ENCODE results near the gene AKT2. TPM values are rescaled to one million over a fixed set of nuclear protein-coding genes. Genes with fewer than 3 reads are reported as not detected.

AKT2 gene
- total RNA-seq, 1 experiment from 2014 or later, result 141 TPM

DNA sequence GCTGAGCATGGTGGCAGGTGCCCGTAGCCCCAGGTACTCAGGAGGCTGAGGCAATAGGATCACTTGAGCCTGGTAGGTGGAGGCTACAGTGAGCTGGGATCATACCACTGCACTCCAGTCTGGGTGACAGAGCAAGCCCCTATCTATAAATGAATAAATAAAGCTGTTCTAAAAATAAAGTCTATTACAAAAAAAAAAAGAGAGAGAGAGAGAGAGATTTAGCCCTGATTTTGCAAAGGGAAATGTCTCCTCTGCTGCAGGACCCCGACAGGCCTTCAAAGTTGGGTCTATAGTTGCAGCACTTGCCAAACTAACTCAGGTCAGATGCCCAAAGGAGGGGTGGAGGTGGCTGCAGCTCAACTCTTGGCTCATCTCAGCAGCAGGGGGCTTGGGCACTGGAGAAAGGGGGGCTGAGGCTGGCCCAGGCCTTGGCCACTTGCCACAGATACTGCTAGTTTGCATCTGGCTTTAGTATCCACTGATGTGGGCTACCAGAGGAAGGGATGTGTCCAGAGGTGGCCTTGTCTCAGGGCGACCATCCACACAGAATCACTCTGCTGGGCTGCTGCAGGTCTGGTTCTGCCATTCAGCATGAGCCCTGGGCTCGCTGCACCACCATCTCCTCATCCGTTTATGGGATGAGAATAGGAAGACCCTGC lies 30.8 kb upstream of the AKT2 start:
- Histone ChIP-seq H3K4me2 (ENCODE audit: low read length) (no peak overlapping the region), H3K36me3 (ENCODE audit: control insufficient read depth in 1 of 2, insufficient read depth in 2 of 2, low read length in 2 of 2) (peaks cover 0 to 5% of the 10 kb centered on the region in 2 experiments; a peak in 2 of 4 replicates), H3K79me2 (ENCODE audit: insufficient read depth, low read length) (no peaks in the 10 kb centered on the region), H3K27me3 (ENCODE audit: insufficient read depth, low read length) (no peaks in the 10 kb centered on the region), H2AFZ (ENCODE audit: low read depth, low read length, poor library complexity, severe bottlenecking) (no peak overlapping the region), H3K9me3 (ENCODE audit: control insufficient read depth in 1 of 2, insufficient read depth in 1 of 2, low read depth in 1 of 2, low read length in 2 of 2) (no peaks in the 10 kb centered on the region), H3K27ac (ENCODE audit: low read depth, low read length) (no peak overlapping the region), H3K9ac (ENCODE audit: low read length) (no peak overlapping the region), H4K20me1 (ENCODE audit: insufficient read depth) (no peaks in the 10 kb centered on the region), H3K4me3 (replicated peaks in 1 of 2; ENCODE audit: low read depth in 1 of 2, low read length in 2 of 2) (no peak overlapping the region), H3K9me2 (ENCODE audit: insufficient read depth) (no peaks in the 10 kb centered on the region), H3K4me1 (ENCODE audit: control insufficient read depth in 1 of 2, insufficient read depth in 2 of 2, low read length in 2 of 2) (no peaks in the 10 kb centered on the region)
- intact Hi-C loops (cut with micrococcal nuclease), result no loop called here
- no TSS peak for BruUV-seq (replicated peaks)
- POLR2A ChIA-PET, result no interaction called here
- RAD21 ChIA-PET (ENCODE audit: low non-redundant PET in 1 of 2, low total read pairs in 2 of 2, uncharacterized antibody in 2 of 2, unreplicated experiment in 2 of 2), result no interaction called here
- CTCF ChIA-PET, result interaction anchor here (1.1 kb wide), 1 partner anchor 11 kb away, joined by 4 read pairs; no protein-coding TSS in a partner anchor
- no peak for ATAC-seq
- TF ChIP-seq POLR2AphosphoS5 (IDR thresholded peaks at IDR 0.05; ENCODE audit: low read depth, low read length) (no peak), ZFX (IDR thresholded peaks at IDR 0.05) (no peak), CBX3 (IDR thresholded peaks at IDR 0.05; ENCODE audit: low read depth) (no peak), YY1 (IDR thresholded peaks at IDR 0.05; ENCODE audit: extremely low read depth, insufficient replicate concordance, low read depth, low read length) (no peak), SIN3A (IDR thresholded peaks at IDR 0.05; ENCODE audit: low read depth) (no peak), SP1 (IDR thresholded peaks at IDR 0.05; ENCODE audit: low read depth) (no peak)
- TF ChIP-seq, protein P1, sequence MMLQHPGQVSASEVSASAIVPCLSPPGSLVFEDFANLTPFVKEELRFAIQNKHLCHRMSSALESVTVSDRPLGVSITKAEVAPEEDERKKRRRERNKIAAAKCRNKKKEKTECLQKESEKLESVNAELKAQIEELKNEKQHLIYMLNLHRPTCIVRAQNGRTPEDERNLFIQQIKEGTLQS (IDR thresholded peaks at IDR 0.05), result no peak
- no peak for DNase-seq (ENCODE audit: low read depth, low spot score)

DNA sequence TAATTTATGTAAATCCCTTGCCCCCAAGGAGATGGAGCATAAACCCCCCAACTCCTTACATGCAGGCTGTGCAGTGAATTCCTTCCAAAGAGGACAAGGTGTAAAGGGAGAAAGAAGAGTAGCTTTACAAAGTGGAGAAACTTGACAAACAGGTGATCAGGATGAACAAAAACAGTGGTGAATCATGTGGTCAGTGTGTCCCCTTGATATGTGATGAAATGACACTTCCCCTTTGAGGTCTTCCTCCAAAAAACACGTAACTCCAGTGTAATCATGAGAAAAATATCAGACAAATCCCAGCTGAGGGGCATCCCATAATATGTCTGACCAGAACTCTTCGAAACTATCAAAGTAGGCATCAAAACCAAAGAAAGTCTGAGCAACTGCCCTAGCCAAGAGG lies 29.5 kb upstream of the AKT2 start:
- no peaks in the 10 kb centered on the region for H3K27me3 ChIP-seq (ENCODE audit: insufficient read depth, low read length)
- no TSS peak for BruUV-seq (replicated peaks)
- CTCF ChIA-PET, result interaction anchor here (1.3 kb wide), 1 partner anchor 9 kb away, joined by 4 read pairs; no protein-coding TSS in a partner anchor

More for the DNA sequence above, 29.5 kb upstream of the AKT2 start:
- TF ChIP-seq CBX3 (IDR thresholded peaks at IDR 0.05; ENCODE audit: low read depth), result no peak
- TF ChIP-seq EGR1 (IDR thresholded peaks at IDR 0.05; ENCODE audit: low read depth), result no peak
- no peak for TF ChIP-seq JUND (IDR thresholded peaks at IDR 0.05)
- TF ChIP-seq SP1 (IDR thresholded peaks at IDR 0.05; ENCODE audit: low read depth), result no peak
- no peak overlapping the region for H3K9ac ChIP-seq (ENCODE audit: low read length)
- ATAC-seq (no peak), DNase-seq (ENCODE audit: low read depth, low spot score) (no peak)
- H3K4me2 ChIP-seq (ENCODE audit: low read length), result no peak overlapping the region
- no peaks in the 10 kb centered on the region for H3K9me3 ChIP-seq (ENCODE audit: control insufficient read depth in 1 of 2, insufficient read depth in 1 of 2, low read depth in 1 of 2, low read length in 2 of 2)
- H3K27ac ChIP-seq (ENCODE audit: low read depth, low read length), result no peak overlapping the region
- H2AFZ ChIP-seq (ENCODE audit: low read depth, low read length, poor library complexity, severe bottlenecking), result no peak overlapping the region
- ChIA-PET POLR2A (no interaction called here), RAD21 (ENCODE audit: low non-redundant PET in 1 of 2, low total read pairs in 2 of 2, uncharacterized antibody in 2 of 2, unreplicated experiment in 2 of 2) (no interaction called here)
- no peaks in the 10 kb centered on the region for H3K79me2 ChIP-seq (ENCODE audit: insufficient read depth, low read length)
- H3K4me1 ChIP-seq (ENCODE audit: control insufficient read depth in 1 of 2, insufficient read depth in 2 of 2, low read length in 2 of 2), result no peaks in the 10 kb centered on the region
- no peaks in the 10 kb centered on the region for H3K9me2 ChIP-seq (ENCODE audit: insufficient read depth)
- H4K20me1 ChIP-seq (ENCODE audit: insufficient read depth), result no peaks in the 10 kb centered on the region
- intact Hi-C loops (cut with micrococcal nuclease), result no loop called here
- H3K4me3 ChIP-seq (replicated peaks in 1 of 2; ENCODE audit: low read depth in 1 of 2, low read length in 2 of 2), result no peak overlapping the region
- peaks cover 0 to 5% of the 10 kb centered on the region in 2 experiments; a peak in 2 of 4 replicates for H3K36me3 ChIP-seq (ENCODE audit: control insufficient read depth in 1 of 2, insufficient read depth in 2 of 2, low read length in 2 of 2)
